SK-N-SH (cell line): ENCODE results near the gene GGT5.
"Not testable (repeated sequence)": the region's sequence is repeated elsewhere in the genome, so short reads cannot be mapped to it uniquely, and the experiment has no call there.

Experiments used
- CTCF ChIP-seq: fragments of 200-600 bp; sonication (generic); IDR thresholded peaks from 2 replicates; pipeline ENCODE4 v1.6.1; 2017; ENCODE audit warnings: antibody characterized with exemption, mild to moderate bottlenecking, moderate library complexity
- FOXJ3 ChIP-seq: sonication (generic); formaldehyde crosslinking; IDR thresholded peaks from 2 replicates; pipeline ENCODE4 v1.5.1; 2020; ENCODE audit warnings: mild to moderate bottlenecking, missing genetic modification reagents
- JUND ChIP-seq: IDR thresholded peaks from 2 replicates; pipeline ENCODE4 v1.4.0; 2012
- REST ChIP-seq: IDR thresholded peaks from 2 replicates; pipeline ENCODE4 v1.6.1; 2012; ENCODE audit warnings: mild to moderate bottlenecking, low read depth, low read length, moderate library complexity

- TF ChIP-seq FOXJ3 (CRISPR knock-in tag); CTCF; REST; JUND: not testable (repeated sequence)
Measured at GRCh38 chr22:24253126-24253525, 8.2 kb upstream of the GGT5 start.
